GM23338 (cell line): ENCODE data around the gene ZNF80.

Experiments
- CREB1 ChIP-seq: fragments of 250-450 bp; sonication (Bioruptor Pico); IDR thresholded peaks from 2 replicates; pipeline ENCODE4 v1.5.0; 2020; ENCODE audit warnings: low read depth, mild to moderate bottlenecking, moderate library complexity
- EZH2 ChIP-seq: fragments of 200-600 bp; sonication (generic); IDR thresholded peaks from one replicate; pipeline ENCODE4 v1.8.0; 2017; ENCODE audit warnings: antibody characterized with exemption, mild to moderate bottlenecking, low read depth; ENCODE audit not compliant: unreplicated experiment
- EZH2phosphoT487 ChIP-seq: fragments of 200-600 bp; sonication (generic); IDR thresholded peaks from one replicate; pipeline ENCODE4 v1.8.1; 2018; ENCODE audit warnings: antibody characterized with exemption; ENCODE audit not compliant: unreplicated experiment
- JUNB ChIP-seq: IDR thresholded peaks from one replicate; pipeline ENCODE4 v1.6.1; 2016; ENCODE audit warnings: antibody characterized with exemption; ENCODE audit not compliant: unreplicated experiment
- POLR2AphosphoS5 ChIP-seq: IDR thresholded peaks from 2 replicates; pipeline ENCODE4 v1.6.1; 2016; ENCODE audit warnings: antibody characterized with exemption, low read depth
- STAT1 ChIP-seq: IDR thresholded peaks from one replicate; pipeline ENCODE4 v1.6.1; 2016; ENCODE audit warnings: antibody characterized with exemption; ENCODE audit not compliant: unreplicated experiment
- ZNF114 ChIP-seq: fragments of 250-450 bp; sonication (Bioruptor Pico); IDR thresholded peaks from 2 replicates; pipeline ENCODE4 v1.5.0; 2020; ENCODE audit warnings: mild to moderate bottlenecking, moderate library complexity
- TF ChIP-seq, protein P1 (sequence below), 2 experiments: fragments of 200-600 bp in 1 of 2; sonication (generic) in 1 of 2; conservative IDR thresholded peaks; 2 replicates each; pipeline versions ENCODE4 v1.5.1 to v1.6.1; 2016 to 2017; ENCODE audit warnings: antibody characterized with exemption in 2 of 2, low read depth in 2 of 2, mild to moderate bottlenecking in 2 of 2, moderate library complexity in 1 of 2
- TF ChIP-seq, protein P2 (sequence below): IDR thresholded peaks from one replicate; pipeline ENCODE4 v1.6.1; 2018; ENCODE audit warnings: antibody characterized with exemption; ENCODE audit not compliant: unreplicated experiment

DNA sequence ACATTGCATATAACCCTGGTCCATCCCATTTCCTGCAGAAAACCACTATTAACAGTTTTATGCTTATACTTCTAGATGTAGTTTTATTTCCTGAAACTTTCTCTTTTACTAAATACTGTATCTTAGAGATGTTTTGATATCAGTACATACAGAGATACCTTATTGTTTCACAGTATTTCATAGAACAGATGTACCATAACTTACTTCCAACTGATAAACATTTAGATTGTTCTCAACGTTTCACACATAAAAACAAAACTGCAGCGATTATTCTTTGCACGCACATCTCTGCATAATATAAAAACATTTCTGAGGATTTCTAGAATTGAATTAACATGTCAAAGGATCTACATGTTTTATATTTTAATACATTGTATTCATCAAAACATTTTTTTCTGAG, 2.6 kb downstream of the ZNF80 start:
- TF ChIP-seq EZH2phosphoT487 = no peak
- no peak for TF ChIP-seq POLR2AphosphoS5
- TF ChIP-seq, protein P1, sequence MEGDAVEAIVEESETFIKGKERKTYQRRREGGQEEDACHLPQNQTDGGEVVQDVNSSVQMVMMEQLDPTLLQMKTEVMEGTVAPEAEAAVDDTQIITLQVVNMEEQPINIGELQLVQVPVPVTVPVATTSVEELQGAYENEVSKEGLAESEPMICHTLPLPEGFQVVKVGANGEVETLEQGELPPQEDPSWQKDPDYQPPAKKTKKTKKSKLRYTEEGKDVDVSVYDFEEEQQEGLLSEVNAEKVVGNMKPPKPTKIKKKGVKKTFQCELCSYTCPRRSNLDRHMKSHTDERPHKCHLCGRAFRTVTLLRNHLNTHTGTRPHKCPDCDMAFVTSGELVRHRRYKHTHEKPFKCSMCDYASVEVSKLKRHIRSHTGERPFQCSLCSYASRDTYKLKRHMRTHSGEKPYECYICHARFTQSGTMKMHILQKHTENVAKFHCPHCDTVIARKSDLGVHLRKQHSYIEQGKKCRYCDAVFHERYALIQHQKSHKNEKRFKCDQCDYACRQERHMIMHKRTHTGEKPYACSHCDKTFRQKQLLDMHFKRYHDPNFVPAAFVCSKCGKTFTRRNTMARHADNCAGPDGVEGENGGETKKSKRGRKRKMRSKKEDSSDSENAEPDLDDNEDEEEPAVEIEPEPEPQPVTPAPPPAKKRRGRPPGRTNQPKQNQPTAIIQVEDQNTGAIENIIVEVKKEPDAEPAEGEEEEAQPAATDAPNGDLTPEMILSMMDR (conservative IDR thresholded peaks at IDR 0.05; ENCODE audit: low read depth in 2 of 2) = no peak
- no peak for TF ChIP-seq JUNB
- TF ChIP-seq EZH2 = no peak
- no peak for TF ChIP-seq CREB1
- TF ChIP-seq, protein P2, sequence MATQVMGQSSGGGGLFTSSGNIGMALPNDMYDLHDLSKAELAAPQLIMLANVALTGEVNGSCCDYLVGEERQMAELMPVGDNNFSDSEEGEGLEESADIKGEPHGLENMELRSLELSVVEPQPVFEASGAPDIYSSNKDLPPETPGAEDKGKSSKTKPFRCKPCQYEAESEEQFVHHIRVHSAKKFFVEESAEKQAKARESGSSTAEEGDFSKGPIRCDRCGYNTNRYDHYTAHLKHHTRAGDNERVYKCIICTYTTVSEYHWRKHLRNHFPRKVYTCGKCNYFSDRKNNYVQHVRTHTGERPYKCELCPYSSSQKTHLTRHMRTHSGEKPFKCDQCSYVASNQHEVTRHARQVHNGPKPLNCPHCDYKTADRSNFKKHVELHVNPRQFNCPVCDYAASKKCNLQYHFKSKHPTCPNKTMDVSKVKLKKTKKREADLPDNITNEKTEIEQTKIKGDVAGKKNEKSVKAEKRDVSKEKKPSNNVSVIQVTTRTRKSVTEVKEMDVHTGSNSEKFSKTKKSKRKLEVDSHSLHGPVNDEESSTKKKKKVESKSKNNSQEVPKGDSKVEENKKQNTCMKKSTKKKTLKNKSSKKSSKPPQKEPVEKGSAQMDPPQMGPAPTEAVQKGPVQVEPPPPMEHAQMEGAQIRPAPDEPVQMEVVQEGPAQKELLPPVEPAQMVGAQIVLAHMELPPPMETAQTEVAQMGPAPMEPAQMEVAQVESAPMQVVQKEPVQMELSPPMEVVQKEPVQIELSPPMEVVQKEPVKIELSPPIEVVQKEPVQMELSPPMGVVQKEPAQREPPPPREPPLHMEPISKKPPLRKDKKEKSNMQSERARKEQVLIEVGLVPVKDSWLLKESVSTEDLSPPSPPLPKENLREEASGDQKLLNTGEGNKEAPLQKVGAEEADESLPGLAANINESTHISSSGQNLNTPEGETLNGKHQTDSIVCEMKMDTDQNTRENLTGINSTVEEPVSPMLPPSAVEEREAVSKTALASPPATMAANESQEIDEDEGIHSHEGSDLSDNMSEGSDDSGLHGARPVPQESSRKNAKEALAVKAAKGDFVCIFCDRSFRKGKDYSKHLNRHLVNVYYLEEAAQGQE = no peak
- no peak for TF ChIP-seq ZNF114
- no peak for TF ChIP-seq STAT1
